HepG2 (cell line): ENCODE data around the gene COQ8B. TPM values are rescaled to one million over a fixed set of nuclear protein-coding genes. Genes with fewer than 3 reads are reported as not detected.

Source experiments
- ADNP ChIP-seq: sonication (generic); formaldehyde crosslinking; IDR thresholded peaks from 2 replicates; pipeline ENCODE4 v1.4.0; 2020; ENCODE audit warnings: missing genetic modification reagents
- ATF4 ChIP-seq, 2 experiments: fragments of 450-650 bp in 1 of 2; sonication (generic) in 1 of 2; formaldehyde crosslinking; IDR thresholded peaks; 2 replicates each; pipeline versions ENCODE4 v1.5.0 to v1.8.0; 2020 to 2022; ENCODE audit warnings: mild to moderate bottlenecking in 1 of 2, missing genetic modification reagents in 1 of 2
- CBX2 ChIP-seq, 2 experiments: fragments of 200-600 bp in 1 of 2; sonication (generic); formaldehyde crosslinking in 1 of 2; IDR thresholded peaks; 2 replicates each; pipeline versions ENCODE4 v1.7.0 to v1.8.1; 2018 to 2022; ENCODE audit warnings: low read depth in 2 of 2, low read length in 1 of 2, mild to moderate bottlenecking in 1 of 2, missing genetic modification reagents in 1 of 2
- E2F2 ChIP-seq: sonication (generic); formaldehyde crosslinking; IDR thresholded peaks from 2 replicates; pipeline ENCODE4 v1.4.0; 2020; ENCODE audit warnings: missing genetic modification reagents, borderline replicate concordance
- EZH2 ChIP-seq: conservative IDR thresholded peaks from 2 replicates; pipeline ENCODE4 v1.6.1; 2012; ENCODE audit warnings: mild to moderate bottlenecking, low read depth, low read length, moderate library complexity
- FOXA3 ChIP-seq: IDR thresholded peaks from 2 replicates; pipeline ENCODE4 v1.6.1; 2016; ENCODE audit warnings: missing genetic modification reagents, missing compliant biosample characterization
- HNF4A ChIP-seq: sonication (generic); formaldehyde crosslinking; IDR thresholded peaks from 2 replicates; pipeline ENCODE4 v1.4.0; 2020; ENCODE audit warnings: missing genetic modification reagents
- KDM2A ChIP-seq: sonication (generic); formaldehyde crosslinking; IDR thresholded peaks from 2 replicates; pipeline ENCODE4 v1.4.0; 2020; ENCODE audit warnings: low read depth, missing genetic modification reagents, borderline replicate concordance
- MAX ChIP-seq: IDR thresholded peaks from 2 replicates; pipeline ENCODE4 v1.6.1; 2012; ENCODE audit warnings: inconsistent platforms
- MTF2 ChIP-seq: sonication (generic); formaldehyde crosslinking; IDR thresholded peaks from 2 replicates; pipeline ENCODE4 v1.5.0; 2020; ENCODE audit warnings: missing genetic modification reagents, borderline replicate concordance
- PAF1 ChIP-seq: IDR thresholded peaks from 2 replicates; pipeline ENCODE4 v1.6.1; 2016; ENCODE audit warnings: missing genetic modification reagents, missing compliant biosample characterization
- PRMT3 ChIP-seq: sonication (generic); formaldehyde crosslinking; IDR thresholded peaks from 2 replicates; pipeline ENCODE4 v1.8.1; 2022; ENCODE audit warnings: low read depth, mild to moderate bottlenecking, moderate library complexity, missing genetic modification reagents, borderline replicate concordance
- RFX3 ChIP-seq: IDR thresholded peaks from 2 replicates; pipeline ENCODE4 v1.6.1; 2016; ENCODE audit warnings: missing biosample characterization, missing genetic modification reagents
- SETDB1 ChIP-seq: sonication (generic); formaldehyde crosslinking; IDR thresholded peaks from 2 replicates; pipeline ENCODE4 v1.5.1; 2020; ENCODE audit warnings: missing genetic modification reagents, mild to moderate bottlenecking, borderline replicate concordance
- SMAD3 ChIP-seq: sonication (generic); formaldehyde crosslinking; IDR thresholded peaks from 2 replicates; pipeline ENCODE4 v1.4.0; 2020; ENCODE audit warnings: missing genetic modification reagents
- TARDBP ChIP-seq: sonication (generic); formaldehyde crosslinking; IDR thresholded peaks from 2 replicates; pipeline ENCODE4 v1.8.0; 2022; ENCODE audit warnings: mild to moderate bottlenecking, missing genetic modification reagents
- ZMAT3 ChIP-seq: sonication (generic); formaldehyde crosslinking; conservative IDR thresholded peaks from 2 replicates; pipeline ENCODE4 v1.7.0; 2021; ENCODE audit warnings: missing genetic modification reagents
- ZNF10 ChIP-seq: sonication (generic); formaldehyde crosslinking; IDR thresholded peaks from 2 replicates; pipeline ENCODE4 v1.4.0; 2020; ENCODE audit warnings: mild to moderate bottlenecking, low read depth, missing genetic modification reagents, borderline replicate concordance
- ZNF205 ChIP-seq: IDR thresholded peaks from 2 replicates; pipeline ENCODE4 v1.6.1; 2018; ENCODE audit warnings: missing biosample characterization, missing genetic modification reagents
- ZNF34 ChIP-seq: sonication (generic); formaldehyde crosslinking; IDR thresholded peaks from 2 replicates; pipeline ENCODE4 v1.4.0; 2020; ENCODE audit warnings: mild to moderate bottlenecking, missing genetic modification reagents, borderline replicate concordance
- ZNF567 ChIP-seq: sonication (generic); formaldehyde crosslinking; IDR thresholded peaks from 2 replicates; pipeline ENCODE4 v1.8.1; 2023; ENCODE audit warnings: mild to moderate bottlenecking, missing genetic modification reagents, borderline replicate concordance
- ZNF781 ChIP-seq: sonication (generic); formaldehyde crosslinking; IDR thresholded peaks from 2 replicates; pipeline ENCODE4 v1.5.1; 2020; ENCODE audit warnings: borderline replicate concordance, mild to moderate bottlenecking, missing genetic modification reagents; ENCODE audit errors: not compliant biosample characterization
- ZNF816 ChIP-seq: sonication (generic); formaldehyde crosslinking; IDR thresholded peaks from 2 replicates; pipeline ENCODE4 v1.8.0; 2022; ENCODE audit warnings: missing genetic modification reagents, mild to moderate bottlenecking, borderline replicate concordance
- ZSCAN9 ChIP-seq: IDR thresholded peaks from 2 replicates; pipeline ENCODE4 v1.6.1; 2016; ENCODE audit warnings: borderline replicate concordance
- polyA plus RNA-seq, 8 experiments: library from polyadenylated mRNA; depleted of rRNA in 3 of 8; stranded (reverse) in 7 of 8; unstranded in 1 of 8; fragments of >200 nt; fragmentation: Illumina TruSeq in 4 of 8; extraction: Trizol in 4 of 8; gene quantifications; 2 replicates each; pipeline versions ENCODE4 v1.2.1 to v1.2.3, GENCODE V29; 2011 to 2016; ENCODE audit warnings: low read depth in 4 of 8, missing spikeins in 1 of 8, mixed read lengths in 1 of 8; ENCODE audit not compliant: insufficient read depth in 1 of 8
- total RNA-seq, 5 experiments: library from RNA; depleted of rRNA; stranded (reverse); fragments of >200 nt; fragmentation: Illumina TruSeq; extraction: Trizol; gene quantifications; 2 replicates each; pipeline ENCODE4 v1.2.3, GENCODE V29; 2016; ENCODE audit warnings: low read depth in 1 of 5
- TF ChIP-seq, protein P1 (sequence below): sonication (generic); formaldehyde crosslinking; IDR thresholded peaks from 2 replicates; pipeline ENCODE4 v1.4.0; 2020; ENCODE audit warnings: missing genetic modification reagents
- TF ChIP-seq, protein P2 (sequence below): conservative IDR thresholded peaks from 2 replicates; pipeline ENCODE4 v1.6.1; 2018; ENCODE audit warnings: missing genetic modification reagents

COQ8B gene
- total and polyA plus RNA-seq, 2 of the 13 experiments (the other 11 are each of a cell fraction or from before 2014, with no cell fraction given) = 12.3 to 17.2 TPM

DNA sequence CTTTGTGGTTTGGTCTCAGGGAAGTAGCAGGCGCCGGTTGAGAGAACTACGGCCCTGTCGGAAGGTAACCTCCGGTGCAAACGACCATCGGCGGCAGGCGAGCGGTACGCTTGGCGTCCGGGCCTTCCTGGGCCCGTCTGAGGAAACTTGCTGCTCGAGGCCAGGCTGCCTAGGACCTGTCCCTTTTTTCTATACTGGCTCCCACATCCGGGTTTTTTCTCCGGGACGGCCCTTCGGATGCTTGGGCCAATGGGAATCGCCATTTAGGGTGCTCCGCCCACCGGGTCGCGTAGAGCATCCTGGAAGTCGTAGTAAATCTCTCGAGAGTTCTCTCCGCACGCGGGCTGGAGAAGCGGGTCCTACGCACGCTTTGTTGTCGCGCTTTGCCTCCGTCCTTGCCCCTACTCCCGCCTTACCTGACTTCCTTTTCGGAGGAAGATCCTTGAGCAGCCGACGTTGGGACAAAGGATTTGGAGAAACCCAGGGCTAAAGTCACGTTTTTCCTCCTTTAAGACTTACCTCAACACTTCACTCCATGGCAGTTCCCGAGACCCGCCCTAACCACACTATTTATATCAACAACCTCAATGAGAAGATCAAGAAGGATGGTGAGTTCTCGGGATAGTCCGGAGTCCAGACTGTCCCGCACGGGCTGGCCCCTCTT is 34.3 kb upstream of the COQ8B start, which contains the start of gene SNRPA (continued):
- no peak for TF ChIP-seq ZNF781 (CRISPR knock-in tag)
- 0 out of 2 replicates have a peak, but pooled peaks have one; percentile 59 for TF ChIP-seq ZNF816 (CRISPR knock-in tag)
- TF ChIP-seq MTF2 (CRISPR knock-in tag) = no peak
- no peak for TF ChIP-seq PAF1 (CRISPR knock-in tag)
- TF ChIP-seq KDM2A (CRISPR knock-in tag) = peak; percentile 16; the same call in 1 of the 2 replicates
- TF ChIP-seq, protein P1, sequence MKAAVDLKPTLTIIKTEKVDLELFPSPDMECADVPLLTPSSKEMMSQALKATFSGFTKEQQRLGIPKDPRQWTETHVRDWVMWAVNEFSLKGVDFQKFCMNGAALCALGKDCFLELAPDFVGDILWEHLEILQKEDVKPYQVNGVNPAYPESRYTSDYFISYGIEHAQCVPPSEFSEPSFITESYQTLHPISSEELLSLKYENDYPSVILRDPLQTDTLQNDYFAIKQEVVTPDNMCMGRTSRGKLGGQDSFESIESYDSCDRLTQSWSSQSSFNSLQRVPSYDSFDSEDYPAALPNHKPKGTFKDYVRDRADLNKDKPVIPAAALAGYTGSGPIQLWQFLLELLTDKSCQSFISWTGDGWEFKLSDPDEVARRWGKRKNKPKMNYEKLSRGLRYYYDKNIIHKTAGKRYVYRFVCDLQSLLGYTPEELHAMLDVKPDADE = peak; percentile 76; the same call in 1 of the 2 replicates
- TF ChIP-seq ZNF34 (CRISPR knock-in tag) = no peak
- no peak; the same call in 1 of the 2 replicates for TF ChIP-seq E2F2 (CRISPR knock-in tag)
- TF ChIP-seq CBX2 (IDR thresholded peaks at IDR 0.05; ENCODE audit: low read depth, low read length) = no peak
- no peak for TF ChIP-seq CBX2 (CRISPR knock-in tag; IDR thresholded peaks at IDR 0.05; ENCODE audit: low read depth)
- 0 out of 2 replicates have a peak, but pooled peaks have one; percentile 23 for TF ChIP-seq ZSCAN9 (CRISPR knock-in tag)
- no peak for TF ChIP-seq TARDBP (CRISPR knock-in tag)
- no peak for TF ChIP-seq FOXA3 (CRISPR knock-in tag)
- no peak for TF ChIP-seq ZNF205 (CRISPR knock-in tag)
- no peak for TF ChIP-seq ZNF567 (CRISPR knock-in tag)
- no peak for TF ChIP-seq RFX3 (CRISPR knock-in tag)
- no peak for TF ChIP-seq PRMT3 (CRISPR knock-in tag)
- no peak for TF ChIP-seq EZH2
- no peak for TF ChIP-seq ZMAT3 (CRISPR knock-in tag)
- TF ChIP-seq HNF4A = no peak; the same call in 1 of the 2 replicates
- TF ChIP-seq SETDB1 (CRISPR knock-in tag) = no peak
- TF ChIP-seq, protein P2, sequence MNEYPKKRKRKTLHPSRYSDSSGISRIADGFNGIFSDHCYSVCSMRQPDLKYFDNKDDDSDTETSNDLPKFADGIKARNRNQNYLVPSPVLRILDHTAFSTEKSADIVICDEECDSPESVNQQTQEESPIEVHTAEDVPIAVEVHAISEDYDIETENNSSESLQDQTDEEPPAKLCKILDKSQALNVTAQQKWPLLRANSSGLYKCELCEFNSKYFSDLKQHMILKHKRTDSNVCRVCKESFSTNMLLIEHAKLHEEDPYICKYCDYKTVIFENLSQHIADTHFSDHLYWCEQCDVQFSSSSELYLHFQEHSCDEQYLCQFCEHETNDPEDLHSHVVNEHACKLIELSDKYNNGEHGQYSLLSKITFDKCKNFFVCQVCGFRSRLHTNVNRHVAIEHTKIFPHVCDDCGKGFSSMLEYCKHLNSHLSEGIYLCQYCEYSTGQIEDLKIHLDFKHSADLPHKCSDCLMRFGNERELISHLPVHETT = no peak; the same call in 1 of the 2 replicates
- TF ChIP-seq ZNF10 = no peak
- TF ChIP-seq MAX = peak; percentile 92
- no peak for TF ChIP-seq SMAD3 (CRISPR knock-in tag)
- no peak for TF ChIP-seq ATF4 (CRISPR knock-in tag; IDR thresholded peaks at IDR 0.05)
- no peak for TF ChIP-seq ADNP (CRISPR knock-in tag)
